Mucosa of stomach (tissue), 1 donor: Measurements from ENCODE around the gene GAS6.

Experiments used
- H3K27me3 ChIP-seq: one replicate; pipeline ENCODE4 v1.7.0; 2013; ENCODE audit warnings: mild to moderate bottlenecking, low read length; ENCODE audit not compliant: control insufficient read depth, insufficient read depth
- H3K36me3 ChIP-seq: one replicate; pipeline ENCODE4 v1.7.0; 2013; ENCODE audit warnings: low read length; ENCODE audit not compliant: control insufficient read depth, insufficient read depth
- H3K4me1 ChIP-seq: one replicate; pipeline ENCODE4 v1.7.0; 2013; ENCODE audit warnings: mild to moderate bottlenecking, low read length; ENCODE audit not compliant: control insufficient read depth, insufficient read depth
- H3K4me3 ChIP-seq: one replicate; pipeline ENCODE4 v1.7.0; 2013; ENCODE audit warnings: low read length
- H3K9ac ChIP-seq: one replicate; pipeline ENCODE4 v1.7.0; 2013; ENCODE audit warnings: mild to moderate bottlenecking, low read length, moderate library complexity
- H3K9me3 ChIP-seq: one replicate; pipeline ENCODE4 v1.7.0; 2013; ENCODE audit warnings: mild to moderate bottlenecking, low read length, moderate library complexity; ENCODE audit not compliant: control insufficient read depth
- donor health status: Pancreatic carcinoma.

Gene GAS6

GRCh38 chr13:113901642-113902041, 37.8 kb upstream of the GAS6 start:
- H3K4me1 ChIP-seq: peaks cover 3% of the 10 kb centered on the region
- no peak overlapping the region for H3K9ac ChIP-seq
- no peak overlapping the region for H3K4me3 ChIP-seq
- no peaks in the 10 kb centered on the region for H3K9me3 ChIP-seq
- no peaks in the 10 kb centered on the region for H3K27me3 ChIP-seq
- H3K36me3 ChIP-seq: no peaks in the 10 kb centered on the region

DNA sequence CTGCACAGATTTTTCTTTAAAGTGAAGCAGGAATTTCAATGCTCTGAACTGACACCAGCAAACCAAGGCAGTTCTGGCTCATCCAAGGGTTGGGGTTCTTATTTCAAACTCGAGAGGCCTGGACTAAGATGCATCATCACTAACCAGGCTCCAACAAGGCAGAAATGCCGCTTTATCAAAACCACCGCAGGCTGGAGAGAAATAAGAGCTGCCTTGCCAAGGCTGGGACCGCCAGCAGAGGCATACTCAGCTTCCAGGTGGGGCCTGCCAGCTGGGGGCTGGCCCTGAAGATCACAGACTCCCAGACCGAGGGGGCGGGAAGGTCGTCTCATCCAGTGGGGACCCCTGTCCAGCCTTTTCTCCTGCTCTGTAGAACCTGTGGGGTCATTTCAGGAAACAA, 37.4 kb upstream of the GAS6 start:
- Histone ChIP-seq H3K9me3 (no peaks in the 10 kb centered on the region), H3K4me3 (no peak overlapping the region), H3K4me1 (peaks cover 3% of the 10 kb centered on the region)

DNA sequence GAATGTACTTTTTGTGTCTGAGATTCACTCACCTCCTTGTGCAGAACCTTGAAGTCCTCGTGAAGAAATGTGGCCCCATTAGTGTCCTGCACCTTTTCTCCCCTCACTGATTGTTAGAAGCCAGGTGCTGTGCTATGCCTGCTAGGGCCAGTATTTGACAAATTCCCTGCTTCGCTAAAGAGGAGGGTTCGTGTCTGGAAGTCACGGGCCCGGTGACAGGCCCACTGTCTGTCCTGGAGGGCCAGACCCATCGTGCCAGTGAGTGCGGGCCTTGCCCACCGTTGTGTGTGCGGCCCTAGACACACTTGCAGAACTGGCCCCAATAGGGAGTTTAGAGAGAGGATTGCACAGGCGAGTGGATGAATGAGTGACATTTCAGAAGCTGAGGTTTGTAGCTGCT, 36.8 kb upstream of the GAS6 start:
- H3K4me1 ChIP-seq: peaks cover 3% of the 10 kb centered on the region
- no peak overlapping the region for H3K9ac ChIP-seq
- H3K4me3 ChIP-seq: no peak overlapping the region
- H3K36me3 ChIP-seq: no peaks in the 10 kb centered on the region
- H3K9me3 ChIP-seq: no peaks in the 10 kb centered on the region
- H3K27me3 ChIP-seq: no peaks in the 10 kb centered on the region

More for the DNA sequence above, 37.4 kb upstream of the GAS6 start:
- Histone ChIP-seq H3K36me3 (no peaks in the 10 kb centered on the region), H3K9ac (no peak overlapping the region), H3K27me3 (no peaks in the 10 kb centered on the region)

GRCh38 chr13:113898391-113898790, 34.5 kb upstream of the GAS6 start:
- Histone ChIP-seq H3K27me3 (no peaks in the 10 kb centered on the region), H3K9me3 (no peaks in the 10 kb centered on the region), H3K9ac (no peak overlapping the region)

DNA sequence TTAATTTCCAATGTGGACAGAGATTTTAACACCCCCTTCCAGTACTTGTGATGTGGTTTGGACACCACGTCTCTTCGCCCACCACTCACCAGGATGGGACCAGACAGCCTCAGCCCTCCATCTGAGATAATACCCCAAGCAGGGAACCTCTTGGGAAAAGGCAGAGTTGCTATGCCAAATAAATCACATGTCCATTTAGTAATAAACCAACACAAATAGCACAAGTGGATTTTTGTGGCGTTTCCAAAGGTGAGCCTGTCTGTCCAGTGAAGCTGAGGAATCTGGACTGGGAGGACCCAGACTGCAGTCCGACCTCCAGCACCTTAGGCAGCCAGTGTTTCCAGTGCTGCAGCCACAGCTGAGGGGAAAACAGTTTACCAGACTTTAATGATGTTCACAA, 34.1 kb upstream of the GAS6 start:
- Histone ChIP-seq H3K36me3 (no peaks in the 10 kb centered on the region), H3K4me1 (no peaks in the 10 kb centered on the region), H3K4me3 (no peak overlapping the region), H3K9ac (no peak overlapping the region), H3K27me3 (no peaks in the 10 kb centered on the region), H3K9me3 (no peaks in the 10 kb centered on the region)

More at GRCh38 chr13:113898391-113898790, 34.5 kb upstream of the GAS6 start:
- H3K4me3 ChIP-seq: no peak overlapping the region
- H3K36me3 ChIP-seq: no peaks in the 10 kb centered on the region
- H3K4me1 ChIP-seq: no peaks in the 10 kb centered on the region

- no peak overlapping the region for H3K4me3 ChIP-seq
- H3K27me3 ChIP-seq: no peaks in the 10 kb centered on the region
- H3K9ac ChIP-seq: no peak overlapping the region
- H3K9me3 ChIP-seq: no peaks in the 10 kb centered on the region
- no peaks in the 10 kb centered on the region for H3K4me1 ChIP-seq
- no peaks in the 10 kb centered on the region for H3K36me3 ChIP-seq
These were observed 33.3 kb upstream of the GAS6 start for GRCh38 chr13:113897161-113897560.

DNA sequence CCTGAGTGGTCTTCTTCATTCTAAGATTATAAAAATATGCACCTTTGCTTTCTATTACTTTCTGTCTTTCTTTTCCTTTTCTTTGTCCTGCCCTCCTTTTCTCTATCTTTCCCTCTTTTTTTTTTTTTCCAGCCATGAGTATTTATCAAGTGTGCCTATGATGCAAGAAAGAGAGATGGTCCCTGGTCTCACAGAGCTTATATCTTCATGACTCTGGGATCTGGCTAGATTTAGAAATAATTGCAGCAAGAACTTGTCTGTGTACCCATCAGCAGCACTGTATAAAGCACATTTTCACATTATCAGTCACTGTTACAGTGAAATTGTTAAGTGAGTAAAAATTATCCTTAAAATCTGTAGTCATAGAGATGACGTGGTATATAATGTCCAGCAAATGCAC, 31.6 kb upstream of the GAS6 start:
- H3K4me3 ChIP-seq: no peak overlapping the region
- no peak overlapping the region for H3K9ac ChIP-seq

GRCh38 chr13:113890774-113891480, 27.1 kb upstream of the GAS6 start:
- H3K4me3 ChIP-seq: no peak overlapping the region
- H3K4me1 ChIP-seq: no peaks in the 10 kb centered on the region
- no peak overlapping the region for H3K9ac ChIP-seq
- H3K27me3 ChIP-seq: no peaks in the 10 kb centered on the region
- no peaks in the 10 kb centered on the region for H3K9me3 ChIP-seq
- H3K36me3 ChIP-seq: no peaks in the 10 kb centered on the region

More for the DNA sequence above, 31.6 kb upstream of the GAS6 start:
- Histone ChIP-seq H3K36me3 (no peaks in the 10 kb centered on the region), H3K27me3 (no peaks in the 10 kb centered on the region), H3K4me1 (no peaks in the 10 kb centered on the region), H3K9me3 (no peaks in the 10 kb centered on the region)

DNA sequence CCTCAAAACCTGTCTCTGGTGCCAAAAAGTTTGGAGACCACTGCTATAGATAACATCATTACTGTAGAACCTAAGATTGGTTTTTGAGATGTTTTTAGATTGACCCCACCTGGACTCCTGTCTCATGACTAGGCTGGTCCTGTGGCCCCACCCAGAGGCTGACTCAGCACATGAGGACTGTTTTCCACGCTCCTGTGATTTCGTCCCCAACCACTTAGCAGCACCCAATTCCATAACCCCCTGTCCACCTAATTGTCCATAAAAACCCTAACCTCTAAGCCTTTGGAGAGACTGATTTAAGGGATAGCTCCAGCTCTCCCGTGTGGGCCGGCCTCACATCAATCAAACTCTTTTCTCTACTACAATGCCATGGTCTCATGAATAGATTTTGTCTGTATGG, 25.6 kb upstream of the GAS6 start:
- Histone ChIP-seq H3K4me3 (no peak overlapping the region), H3K27me3 (no peaks in the 10 kb centered on the region), H3K36me3 (no peaks in the 10 kb centered on the region), H3K4me1 (no peaks in the 10 kb centered on the region), H3K9me3 (no peaks in the 10 kb centered on the region), H3K9ac (no peak overlapping the region)

DNA sequence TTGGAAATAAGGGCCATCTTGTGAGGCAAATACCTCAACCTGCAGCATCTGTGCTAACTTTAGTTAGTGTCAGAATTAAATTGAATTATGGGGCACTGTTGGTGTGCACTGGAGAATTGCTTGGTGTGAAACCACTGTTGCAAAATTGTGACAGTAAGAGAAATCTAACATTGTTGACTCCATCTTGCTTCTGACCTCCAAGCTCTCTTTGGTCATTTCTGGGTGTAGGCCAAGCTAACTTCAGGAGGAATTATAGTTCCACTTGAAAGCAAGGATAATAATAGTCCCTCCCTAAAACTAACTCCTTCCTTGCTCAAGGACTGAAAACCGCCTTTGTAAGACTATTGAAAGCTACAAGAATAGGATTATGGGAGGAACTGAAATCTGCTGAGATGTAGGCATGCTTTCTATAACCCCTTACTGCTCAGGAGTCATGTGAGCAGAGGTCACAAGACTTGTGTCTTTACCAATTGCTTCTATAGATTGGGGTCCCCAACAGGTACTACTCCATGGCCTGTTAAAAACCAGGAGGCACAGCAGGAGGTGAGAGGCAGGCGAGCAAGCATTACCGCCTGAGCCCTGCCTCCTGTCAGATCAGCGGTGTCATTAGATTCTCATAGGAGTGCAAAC, 24.9 kb upstream of the GAS6 start:
- no peaks in the 10 kb centered on the region for H3K36me3 ChIP-seq
- no peaks in the 10 kb centered on the region for H3K27me3 ChIP-seq
- H3K4me3 ChIP-seq: no peak overlapping the region
- no peaks in the 10 kb centered on the region for H3K4me1 ChIP-seq
- H3K9me3 ChIP-seq: no peaks in the 10 kb centered on the region
- no peak overlapping the region for H3K9ac ChIP-seq

DNA sequence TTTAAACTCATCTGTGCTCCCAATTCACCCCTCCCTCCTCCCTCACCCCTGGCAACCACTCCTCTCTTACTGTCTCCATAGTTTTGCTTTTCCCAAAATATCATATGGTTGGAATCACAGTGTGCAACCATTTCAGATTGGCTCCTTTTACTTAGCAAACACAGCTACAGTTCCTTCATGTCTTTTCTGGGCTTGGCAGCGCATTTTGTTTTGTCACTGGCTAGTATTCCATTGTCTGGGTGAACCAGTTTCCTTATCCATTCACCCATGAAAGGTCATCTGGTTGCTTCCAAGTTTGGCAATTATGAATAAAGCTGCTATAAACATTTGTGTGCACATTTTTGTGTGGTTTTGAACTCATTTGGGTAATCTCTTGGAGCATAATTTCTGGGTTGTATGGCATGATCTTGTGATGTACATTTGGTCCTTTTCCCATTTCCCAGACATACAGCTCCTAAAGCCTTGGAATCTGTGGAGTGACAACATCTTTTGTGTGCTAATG, 23.9 kb upstream of the GAS6 start:
- Histone ChIP-seq H3K4me1 (no peaks in the 10 kb centered on the region), H3K9me3 (no peaks in the 10 kb centered on the region), H3K27me3 (no peaks in the 10 kb centered on the region), H3K9ac (no peak overlapping the region), H3K4me3 (no peak overlapping the region), H3K36me3 (no peaks in the 10 kb centered on the region)

- Histone ChIP-seq H3K36me3 (no peaks in the 10 kb centered on the region), H3K4me3 (no peak overlapping the region), H3K9ac (no peak overlapping the region), H3K27me3 (no peaks in the 10 kb centered on the region), H3K4me1 (peaks cover 11% of the 10 kb centered on the region), H3K9me3 (no peaks in the 10 kb centered on the region)
These were observed 22.8 kb upstream of the GAS6 start for GRCh38 chr13:113886561-113887112.
